RWPE1 (cell line): ENCODE results near the gene HOXD8.

Experiments
- CTCF ChIA-PET: fragments of 350-600 bp; sonication (Branson Sonifier 250); formaldehyde crosslinking; extraction: SDS; loops from one replicate; lab custom pipeline; 2021; lab: Yijun Ruan, JAX
- POLR2A ChIA-PET: fragments of 400-600 bp; formaldehyde crosslinking; extraction: SDS; loops from one replicate; lab custom pipeline; 2020; ENCODE audit warnings: antibody characterized with exemption; ENCODE audit not compliant: low non-redundant PET; lab: Yijun Ruan, JAX
- DNase-seq: peaks from one replicate; pipeline ENCODE4 v3.0.0; 2012; ENCODE audit warnings: low spot score
- H3K27ac ChIP-seq: fragments of 450-650 bp; 2 replicates; pipeline ENCODE4 v1.5.1; 2017
- TF ChIP-seq, protein P1 (sequence below): fragments of 450-650 bp; conservative IDR thresholded peaks from 2 replicates; pipeline ENCODE4 v1.5.1; 2017; ENCODE audit warnings: low read depth, mild to moderate bottlenecking

HOXD8 gene

GRCh38 chr2:176114120-176114929 lies 15.2 kb upstream of the HOXD8 start:
- H3K27ac ChIP-seq = peak overlapping the region; percentile 64
- ChIA-PET CTCF (no interaction called here), POLR2A (no interaction called here)
- no peak for DNase-seq
- TF ChIP-seq, protein P1, sequence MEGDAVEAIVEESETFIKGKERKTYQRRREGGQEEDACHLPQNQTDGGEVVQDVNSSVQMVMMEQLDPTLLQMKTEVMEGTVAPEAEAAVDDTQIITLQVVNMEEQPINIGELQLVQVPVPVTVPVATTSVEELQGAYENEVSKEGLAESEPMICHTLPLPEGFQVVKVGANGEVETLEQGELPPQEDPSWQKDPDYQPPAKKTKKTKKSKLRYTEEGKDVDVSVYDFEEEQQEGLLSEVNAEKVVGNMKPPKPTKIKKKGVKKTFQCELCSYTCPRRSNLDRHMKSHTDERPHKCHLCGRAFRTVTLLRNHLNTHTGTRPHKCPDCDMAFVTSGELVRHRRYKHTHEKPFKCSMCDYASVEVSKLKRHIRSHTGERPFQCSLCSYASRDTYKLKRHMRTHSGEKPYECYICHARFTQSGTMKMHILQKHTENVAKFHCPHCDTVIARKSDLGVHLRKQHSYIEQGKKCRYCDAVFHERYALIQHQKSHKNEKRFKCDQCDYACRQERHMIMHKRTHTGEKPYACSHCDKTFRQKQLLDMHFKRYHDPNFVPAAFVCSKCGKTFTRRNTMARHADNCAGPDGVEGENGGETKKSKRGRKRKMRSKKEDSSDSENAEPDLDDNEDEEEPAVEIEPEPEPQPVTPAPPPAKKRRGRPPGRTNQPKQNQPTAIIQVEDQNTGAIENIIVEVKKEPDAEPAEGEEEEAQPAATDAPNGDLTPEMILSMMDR = no peak

DNA sequence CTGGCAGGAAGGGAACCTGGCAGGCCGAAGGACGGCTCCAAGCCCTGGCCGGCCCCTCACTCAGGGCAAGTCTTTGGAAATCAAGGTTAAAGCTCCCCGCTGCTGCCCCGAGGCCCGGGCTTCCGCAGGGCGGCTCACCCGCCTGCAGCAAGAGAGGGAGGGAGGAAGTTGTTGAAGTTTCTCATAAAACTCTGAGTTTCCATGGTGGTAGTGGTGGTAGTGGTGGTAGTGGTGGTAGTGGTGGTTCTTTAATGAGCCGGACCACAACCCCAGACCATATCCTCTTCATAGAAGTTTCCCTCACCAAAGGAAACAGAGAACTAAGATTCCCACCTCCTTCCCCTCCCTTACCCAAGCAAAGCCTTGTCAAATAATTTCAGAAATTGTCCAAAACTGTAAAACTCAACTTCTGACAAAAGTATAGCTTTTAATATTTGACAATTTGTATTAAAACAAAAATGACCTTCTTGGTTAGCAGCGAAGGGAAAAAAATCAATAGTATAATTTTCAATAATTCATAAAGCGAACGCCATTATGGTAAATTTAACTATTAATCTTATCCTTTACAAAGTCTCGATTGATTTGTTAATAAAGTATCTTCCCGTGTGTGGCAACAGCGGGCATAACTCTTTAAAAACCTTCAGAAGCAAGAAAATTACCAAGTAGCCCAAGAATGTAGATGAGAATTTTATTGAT lies 14.4 kb upstream of the HOXD8 start:
- POLR2A ChIA-PET = no interaction called here
- peak overlapping the region; percentile 64 for H3K27ac ChIP-seq
- CTCF ChIA-PET = interaction anchor here (1.0 kb wide), 1 partner anchor 12 kb away, joined by 4 read pairs; no protein-coding TSS in a partner anchor
- TF ChIP-seq, protein P1 = no peak
- no peak for DNase-seq

GRCh38 chr2:176115883-176116813 lies 13.4 kb upstream of the HOXD8 start, which contains the start of gene HOXD10:
Gene HOXD10, plus strand, starts transcription at chr2:176116778. Its CDS starts 56 bp downstream, at chr2:176116834.
- ChIA-PET POLR2A (no interaction called here), CTCF (interaction anchor here (1.0 kb wide), 1 partner anchor 11 kb away, joined by 4 read pairs; no protein-coding TSS in a partner anchor)
- H3K27ac ChIP-seq = peak within 1 kb of the TSS; percentile 66
- TF ChIP-seq, protein P1 = peak; percentile 67
- no peak for DNase-seq

DNA sequence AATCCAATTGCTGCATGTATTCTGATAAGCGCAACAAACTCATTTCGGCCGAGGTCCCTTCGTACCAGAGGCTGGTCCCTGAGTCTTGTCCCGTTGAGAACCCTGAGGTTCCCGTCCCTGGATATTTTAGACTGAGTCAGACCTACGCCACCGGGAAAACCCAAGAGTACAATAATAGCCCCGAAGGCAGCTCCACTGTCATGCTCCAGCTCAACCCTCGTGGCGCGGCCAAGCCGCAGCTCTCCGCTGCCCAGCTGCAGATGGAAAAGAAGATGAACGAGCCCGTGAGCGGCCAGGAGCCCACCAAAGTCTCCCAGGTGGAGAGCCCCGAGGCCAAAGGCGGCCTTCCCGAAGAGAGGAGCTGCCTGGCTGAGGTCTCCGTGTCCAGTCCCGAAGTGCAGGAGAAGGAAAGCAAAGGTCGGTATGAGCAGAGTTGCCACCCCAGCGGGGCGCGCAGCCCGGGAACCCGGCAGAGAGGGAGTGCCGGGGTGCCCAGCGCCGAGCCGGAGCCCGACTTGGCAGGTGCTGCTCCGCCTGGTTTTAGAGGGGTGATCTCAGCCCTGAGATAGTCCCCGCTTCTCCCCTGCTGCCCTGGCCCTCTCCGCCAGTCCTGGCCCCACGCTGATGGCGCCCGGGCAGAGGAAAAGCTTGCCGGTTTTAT lies 12.2 kb upstream of the HOXD8 start:
- CTCF ChIA-PET = interaction anchor here (0.8 kb wide), 1 partner anchor 10 kb away, joined by 4 read pairs; no protein-coding TSS in a partner anchor
- no peak for DNase-seq
- POLR2A ChIA-PET = no interaction called here
- peak overlapping the region; percentile 66; the same call in 1 of the 2 replicates for H3K27ac ChIP-seq
- TF ChIP-seq, protein P1 = no peak

DNA sequence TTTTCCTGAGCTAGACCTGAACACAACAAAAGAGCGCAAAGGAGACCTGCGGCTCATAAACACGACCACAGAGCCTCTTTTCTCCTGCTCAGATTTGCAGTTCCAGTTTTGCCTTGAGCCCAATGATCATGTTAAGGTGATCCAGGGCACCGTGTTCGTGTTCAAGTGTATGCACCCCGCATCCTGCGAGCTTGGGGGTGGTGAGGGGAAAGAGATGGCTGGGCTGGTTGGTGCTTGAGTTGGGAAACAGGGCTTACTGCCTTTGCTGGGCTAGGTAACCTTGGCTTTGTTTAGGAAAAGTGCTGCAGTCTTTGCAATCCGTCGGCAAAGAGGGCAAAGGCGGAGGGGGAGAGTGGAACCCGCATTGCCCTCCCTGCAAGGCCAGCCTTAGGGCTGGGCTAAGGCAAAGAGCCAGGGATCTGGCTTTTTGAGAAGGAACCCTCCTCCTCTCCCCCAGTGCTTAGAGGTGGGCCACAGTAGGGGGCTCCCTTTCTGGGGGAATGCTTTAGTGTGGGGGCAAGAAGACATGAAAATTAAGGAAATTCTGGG lies 11.6 kb upstream of the HOXD8 start:
- no peak for DNase-seq
- TF ChIP-seq, protein P1 = no peak
- H3K27ac ChIP-seq = peak overlapping the region; percentile 66; the same call in 1 of the 2 replicates
- CTCF ChIA-PET = interaction anchor here (0.8 kb wide), 1 partner anchor 9 kb away, joined by 4 read pairs; no protein-coding TSS in a partner anchor
- POLR2A ChIA-PET = no interaction called here
